GM23338 (cell line): ENCODE measurements around the gene LOXL3. TPM values are rescaled to one million over a fixed set of nuclear protein-coding genes. Genes with fewer than 3 reads are reported as not detected.
A peak's percentile ranks its signal among the peaks of the same experiment; 100 is the strongest.

Experiments
- ATAC-seq: fragments of 200-7000 bp; cut with Tn5 transposase; 3 replicates; pipeline ENCODE4 v1.9.1; 2020
- DNase-seq: peaks from one replicate; pipeline ENCODE4 v3.0.0-alpha.2; 2015; ENCODE audit warnings: low spot score
- H2AFZ ChIP-seq: fragments of 200-600 bp; sonication (generic); 2 replicates; pipeline ENCODE4 v1.8.0; 2016; ENCODE audit warnings: antibody characterized with exemption, mild to moderate bottlenecking, moderate library complexity
- H3F3A ChIP-seq: fragments of 200-600 bp; sonication (generic); replicated peaks from 2 replicates; pipeline ENCODE4 v1.8.0; 2017; ENCODE audit warnings: antibody characterized with exemption, mixed run types, low read depth
- H3K27ac ChIP-seq: fragments of 200-600 bp; sonication (generic); 2 replicates; pipeline ENCODE4 v1.6.1; 2016; ENCODE audit warnings: low read depth
- H3K27me3 ChIP-seq: fragments of 200-600 bp; sonication (generic); 2 replicates; pipeline ENCODE4 v1.8.0; 2016; ENCODE audit warnings: mild to moderate bottlenecking, mixed run types, moderate library complexity; ENCODE audit not compliant: insufficient read depth
- H3K36me3 ChIP-seq: fragments of 200-600 bp; sonication (generic); 2 replicates; pipeline ENCODE4 v1.8.0; 2016; ENCODE audit warnings: mild to moderate bottlenecking; ENCODE audit not compliant: insufficient read depth
- H3K4me1 ChIP-seq: fragments of 200-600 bp; sonication (generic); 2 replicates; pipeline ENCODE4 v1.8.0; 2016; ENCODE audit warnings: mild to moderate bottlenecking, moderate library complexity; ENCODE audit not compliant: insufficient read depth
- H3K4me2 ChIP-seq: fragments of 200-600 bp; sonication (generic); 2 replicates; pipeline ENCODE4 v1.7.1; 2017; ENCODE audit warnings: mixed run types
- H3K4me3 ChIP-seq: fragments of 200-600 bp; sonication (generic); 2 replicates; pipeline ENCODE4 v1.6.1; 2016; ENCODE audit warnings: mixed run types
- H3K79me2 ChIP-seq: fragments of 200-600 bp; sonication (generic); replicated peaks from 2 replicates; pipeline ENCODE4 v1.8.0; 2017; ENCODE audit warnings: mild to moderate bottlenecking; ENCODE audit not compliant: insufficient read depth
- H3K9me2 ChIP-seq: fragments of 200-600 bp; sonication (generic); 2 replicates; pipeline ENCODE4 v1.8.0; 2017; ENCODE audit not compliant: insufficient read depth
- H4K20me1 ChIP-seq: fragments of 200-600 bp; sonication (generic); replicated peaks from 2 replicates; pipeline ENCODE4 v1.8.0; 2017; ENCODE audit warnings: mild to moderate bottlenecking; ENCODE audit not compliant: insufficient read depth
- H3K27ac Mint-ChIP-seq: 2 replicates; pipeline ENCODE4 v1.8.0; 2020; ENCODE audit warnings: inconsistent platforms, mild to moderate bottlenecking, moderate library complexity, mixed read lengths
- H3K27me3 Mint-ChIP-seq: 3 replicates; pipeline ENCODE4 v1.8.0; 2022; ENCODE audit warnings: low read depth, mild to moderate bottlenecking, moderate library complexity, mixed read lengths, inconsistent platforms; ENCODE audit not compliant: insufficient read depth, poor library complexity
- H3K36me3 Mint-ChIP-seq: 3 replicates; pipeline ENCODE4 v1.8.0; 2021; ENCODE audit warnings: low read depth, mild to moderate bottlenecking, inconsistent platforms, moderate library complexity, mixed read lengths
- H3K4me1 Mint-ChIP-seq: 3 replicates; pipeline ENCODE4 v1.8.0; 2020; ENCODE audit warnings: mild to moderate bottlenecking, inconsistent platforms, mixed read lengths
- H3K4me3 Mint-ChIP-seq: 3 replicates; pipeline ENCODE4 v1.8.0; 2021; ENCODE audit warnings: moderate library complexity, mild to moderate bottlenecking, inconsistent platforms, mixed read lengths
- H3K9me3 Mint-ChIP-seq: 3 replicates; pipeline ENCODE4 v1.8.0; 2020; ENCODE audit warnings: moderate library complexity, mild to moderate bottlenecking, inconsistent platforms, mixed read lengths
- CREB1 ChIP-seq: fragments of 250-450 bp; sonication (Bioruptor Pico); IDR thresholded peaks from 2 replicates; pipeline ENCODE4 v1.5.0; 2020; ENCODE audit warnings: low read depth, mild to moderate bottlenecking, moderate library complexity
- ETS1 ChIP-seq: IDR thresholded peaks from 2 replicates; pipeline ENCODE4 v1.6.1; 2016; ENCODE audit warnings: antibody characterized with exemption
- EZH2 ChIP-seq: fragments of 200-600 bp; sonication (generic); IDR thresholded peaks from one replicate; pipeline ENCODE4 v1.8.0; 2017; ENCODE audit warnings: antibody characterized with exemption, mild to moderate bottlenecking, low read depth; ENCODE audit not compliant: unreplicated experiment
- NANOG ChIP-seq: IDR thresholded peaks from 2 replicates; pipeline ENCODE4 v1.6.1; 2016; ENCODE audit warnings: antibody characterized with exemption, borderline replicate concordance
- POLR2AphosphoS5 ChIP-seq: IDR thresholded peaks from 2 replicates; pipeline ENCODE4 v1.6.1; 2016; ENCODE audit warnings: antibody characterized with exemption, low read depth
- REST ChIP-seq: IDR thresholded peaks from one replicate; pipeline ENCODE4 v1.6.1; 2018; ENCODE audit warnings: antibody characterized with exemption; ENCODE audit not compliant: unreplicated experiment
- ZNF114 ChIP-seq: fragments of 250-450 bp; sonication (Bioruptor Pico); IDR thresholded peaks from 2 replicates; pipeline ENCODE4 v1.5.0; 2020; ENCODE audit warnings: mild to moderate bottlenecking, moderate library complexity
- ZNF331 ChIP-seq: fragments of 250-450 bp; sonication (Bioruptor Pico); IDR thresholded peaks from 2 replicates; pipeline ENCODE4 v1.5.0; 2020; ENCODE audit warnings: low read depth, mild to moderate bottlenecking, moderate library complexity
- polyA plus RNA-seq: library from polyadenylated mRNA; unstranded; fragments of >200 nt; fragmentation: Nextera tagmentation; extraction: Ambion mirVana; gene quantifications from 2 replicates; pipeline ENCODE4 v1.2.1, GENCODE V29; 2016
- total RNA-seq: library from RNA; depleted of rRNA; stranded (reverse); fragments of >200 nt; shearing (Covaris generic); gene quantifications from 2 replicates; pipeline ENCODE4 v1.2.3, GENCODE V29; 2014
- TF ChIP-seq, protein P1 (sequence below), 2 experiments: fragments of 200-600 bp in 1 of 2; sonication (generic) in 1 of 2; conservative IDR thresholded peaks; 2 replicates each; pipeline versions ENCODE4 v1.5.1 to v1.6.1; 2016 to 2017; ENCODE audit warnings: antibody characterized with exemption in 2 of 2, low read depth in 2 of 2, mild to moderate bottlenecking in 2 of 2, moderate library complexity in 1 of 2

The LOXL3 gene
- total and polyA plus RNA-seq, 2 experiments from 2014 or later: 4.7 to 14.9 TPM

DNA sequence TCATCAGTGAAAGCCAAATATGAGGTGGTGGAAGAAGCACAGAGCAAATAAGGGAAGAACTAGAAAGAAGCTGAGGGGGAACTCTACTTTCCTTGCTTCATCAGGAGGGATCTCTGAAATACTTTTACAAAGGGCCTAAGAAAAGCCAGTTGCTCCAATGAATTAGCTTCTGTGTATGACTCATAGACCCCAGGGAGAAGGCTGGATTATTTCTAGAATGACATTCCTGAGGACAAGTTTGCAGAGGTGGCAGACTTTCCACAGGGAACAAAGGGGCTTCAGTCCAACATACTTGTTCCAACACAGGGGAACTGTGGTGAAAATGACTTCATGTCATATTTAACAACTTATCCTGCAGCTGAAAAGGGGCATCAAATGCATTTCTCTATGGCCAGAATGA lies 29.8 kb upstream of the LOXL3 start:
- H3F3A ChIP-seq: no peaks in the 10 kb centered on the region
- no peak overlapping the region for H3K4me3 ChIP-seq
- ATAC-seq (no peak), DNase-seq (peak; percentile 13)
- peaks cover 4% of the 10 kb centered on the region for H3K27me3 Mint-ChIP-seq
- H3K36me3 ChIP-seq: no peaks in the 10 kb centered on the region
- H3K4me2 ChIP-seq: no peak overlapping the region
- H3K36me3 Mint-ChIP-seq: no peaks in the 10 kb centered on the region
- peaks cover 13% of the 10 kb centered on the region; the same call in 2 of the 3 replicates for H3K4me1 Mint-ChIP-seq
- no peaks in the 10 kb centered on the region for H3K9me3 Mint-ChIP-seq
- H2AFZ ChIP-seq: no peak overlapping the region
- no peaks in the 10 kb centered on the region for H4K20me1 ChIP-seq
- H3K27me3 ChIP-seq: no peaks in the 10 kb centered on the region
- TF ChIP-seq NANOG (no peak), ZNF114 (no peak)
- H3K27ac Mint-ChIP-seq: no peak overlapping the region
- peaks cover 11% of the 10 kb centered on the region for H3K4me1 ChIP-seq
- no peaks in the 10 kb centered on the region for H3K9me2 ChIP-seq
- H3K79me2 ChIP-seq: no peaks in the 10 kb centered on the region
- H3K4me3 Mint-ChIP-seq: no peak overlapping the region
- H3K27ac ChIP-seq: no peak overlapping the region

- Mint-ChIP-seq H3K36me3 (no peaks in the 10 kb centered on the region), H3K4me3 (no peak overlapping the region), H3K9me3 (no peaks in the 10 kb centered on the region), H3K27me3 (peaks cover 4% of the 10 kb centered on the region), H3K27ac (no peak overlapping the region), H3K4me1 (peaks cover 16% of the 10 kb centered on the region)
- H2AFZ ChIP-seq: no peak overlapping the region
- H3K79me2 ChIP-seq: no peaks in the 10 kb centered on the region
- H3K4me3 ChIP-seq: no peak overlapping the region
- DNase-seq: no peak
- H3K36me3 ChIP-seq: no peaks in the 10 kb centered on the region
- H3F3A ChIP-seq: no peaks in the 10 kb centered on the region
- no peaks in the 10 kb centered on the region for H3K9me2 ChIP-seq
- ATAC-seq: no peak
- H4K20me1 ChIP-seq: no peaks in the 10 kb centered on the region
- H3K27ac ChIP-seq: no peak overlapping the region
- TF ChIP-seq ETS1 (no peak), EZH2 (no peak), ZNF331 (CRISPR knock-in tag) (no peak), REST (no peak), CREB1 (CRISPR knock-in tag) (no peak), POLR2AphosphoS5 (no peak), ZNF114 (no peak), NANOG (no peak)
- TF ChIP-seq, protein P1, sequence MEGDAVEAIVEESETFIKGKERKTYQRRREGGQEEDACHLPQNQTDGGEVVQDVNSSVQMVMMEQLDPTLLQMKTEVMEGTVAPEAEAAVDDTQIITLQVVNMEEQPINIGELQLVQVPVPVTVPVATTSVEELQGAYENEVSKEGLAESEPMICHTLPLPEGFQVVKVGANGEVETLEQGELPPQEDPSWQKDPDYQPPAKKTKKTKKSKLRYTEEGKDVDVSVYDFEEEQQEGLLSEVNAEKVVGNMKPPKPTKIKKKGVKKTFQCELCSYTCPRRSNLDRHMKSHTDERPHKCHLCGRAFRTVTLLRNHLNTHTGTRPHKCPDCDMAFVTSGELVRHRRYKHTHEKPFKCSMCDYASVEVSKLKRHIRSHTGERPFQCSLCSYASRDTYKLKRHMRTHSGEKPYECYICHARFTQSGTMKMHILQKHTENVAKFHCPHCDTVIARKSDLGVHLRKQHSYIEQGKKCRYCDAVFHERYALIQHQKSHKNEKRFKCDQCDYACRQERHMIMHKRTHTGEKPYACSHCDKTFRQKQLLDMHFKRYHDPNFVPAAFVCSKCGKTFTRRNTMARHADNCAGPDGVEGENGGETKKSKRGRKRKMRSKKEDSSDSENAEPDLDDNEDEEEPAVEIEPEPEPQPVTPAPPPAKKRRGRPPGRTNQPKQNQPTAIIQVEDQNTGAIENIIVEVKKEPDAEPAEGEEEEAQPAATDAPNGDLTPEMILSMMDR (conservative IDR thresholded peaks at IDR 0.05; ENCODE audit: low read depth in 2 of 2): no peak
- H3K4me1 ChIP-seq: peaks cover 7% of the 10 kb centered on the region
- H3K4me2 ChIP-seq: no peak overlapping the region
- H3K27me3 ChIP-seq: no peaks in the 10 kb centered on the region
These were observed 28.4 kb upstream of the LOXL3 start for GRCh38 chr2:74582184-74582583.
